Ishikawa (cell line): ENCODE measurements around the gene PIWIL4.

Experiments used
- CEBPB ChIP-seq: IDR thresholded peaks from 2 replicates; pipeline ENCODE4 v1.6.1; 2012
- CREB1 ChIP-seq: IDR thresholded peaks from 2 replicates; pipeline ENCODE4 v1.6.1; 2012; ENCODE audit warnings: low read depth
- EGR1 ChIP-seq: IDR thresholded peaks from 2 replicates; pipeline ENCODE4 v1.6.1; 2012
- RAD21 ChIP-seq: IDR thresholded peaks from 2 replicates; pipeline ENCODE4 v1.6.1; 2012; ENCODE audit warnings: low read depth
- TF ChIP-seq, protein P1 (sequence below): IDR thresholded peaks from 2 replicates; pipeline ENCODE4 v1.6.1; 2012
- TF ChIP-seq, protein P2 (sequence below): IDR thresholded peaks from 2 replicates; pipeline ENCODE4 v1.6.1; 2012; ENCODE audit warnings: low read depth, mild to moderate bottlenecking

DNA sequence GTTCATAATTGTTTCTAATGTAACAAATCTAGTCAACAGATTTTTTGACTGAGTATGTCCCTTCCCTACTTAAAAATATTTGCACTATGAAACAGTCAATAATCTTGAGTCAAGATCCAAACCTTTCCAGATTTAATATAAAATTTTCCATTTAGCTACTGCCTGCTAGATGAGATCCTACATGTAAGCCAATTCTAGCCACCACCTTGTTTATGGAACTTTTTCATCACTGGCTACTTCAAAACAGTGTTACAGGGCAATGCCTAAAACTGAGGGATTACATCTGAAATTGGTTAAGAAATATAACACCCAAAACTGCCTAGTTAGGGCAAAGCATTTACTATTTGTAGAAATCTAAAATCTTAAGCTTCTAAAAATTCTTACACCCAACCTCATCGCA, 34.0 kb upstream of the PIWIL4 start:
- no peak for TF ChIP-seq RAD21
- TF ChIP-seq CREB1, result no peak
- TF ChIP-seq, protein P1, sequence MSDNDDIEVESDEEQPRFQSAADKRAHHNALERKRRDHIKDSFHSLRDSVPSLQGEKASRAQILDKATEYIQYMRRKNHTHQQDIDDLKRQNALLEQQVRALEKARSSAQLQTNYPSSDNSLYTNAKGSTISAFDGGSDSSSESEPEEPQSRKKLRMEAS, result no peak
- TF ChIP-seq, protein P2, sequence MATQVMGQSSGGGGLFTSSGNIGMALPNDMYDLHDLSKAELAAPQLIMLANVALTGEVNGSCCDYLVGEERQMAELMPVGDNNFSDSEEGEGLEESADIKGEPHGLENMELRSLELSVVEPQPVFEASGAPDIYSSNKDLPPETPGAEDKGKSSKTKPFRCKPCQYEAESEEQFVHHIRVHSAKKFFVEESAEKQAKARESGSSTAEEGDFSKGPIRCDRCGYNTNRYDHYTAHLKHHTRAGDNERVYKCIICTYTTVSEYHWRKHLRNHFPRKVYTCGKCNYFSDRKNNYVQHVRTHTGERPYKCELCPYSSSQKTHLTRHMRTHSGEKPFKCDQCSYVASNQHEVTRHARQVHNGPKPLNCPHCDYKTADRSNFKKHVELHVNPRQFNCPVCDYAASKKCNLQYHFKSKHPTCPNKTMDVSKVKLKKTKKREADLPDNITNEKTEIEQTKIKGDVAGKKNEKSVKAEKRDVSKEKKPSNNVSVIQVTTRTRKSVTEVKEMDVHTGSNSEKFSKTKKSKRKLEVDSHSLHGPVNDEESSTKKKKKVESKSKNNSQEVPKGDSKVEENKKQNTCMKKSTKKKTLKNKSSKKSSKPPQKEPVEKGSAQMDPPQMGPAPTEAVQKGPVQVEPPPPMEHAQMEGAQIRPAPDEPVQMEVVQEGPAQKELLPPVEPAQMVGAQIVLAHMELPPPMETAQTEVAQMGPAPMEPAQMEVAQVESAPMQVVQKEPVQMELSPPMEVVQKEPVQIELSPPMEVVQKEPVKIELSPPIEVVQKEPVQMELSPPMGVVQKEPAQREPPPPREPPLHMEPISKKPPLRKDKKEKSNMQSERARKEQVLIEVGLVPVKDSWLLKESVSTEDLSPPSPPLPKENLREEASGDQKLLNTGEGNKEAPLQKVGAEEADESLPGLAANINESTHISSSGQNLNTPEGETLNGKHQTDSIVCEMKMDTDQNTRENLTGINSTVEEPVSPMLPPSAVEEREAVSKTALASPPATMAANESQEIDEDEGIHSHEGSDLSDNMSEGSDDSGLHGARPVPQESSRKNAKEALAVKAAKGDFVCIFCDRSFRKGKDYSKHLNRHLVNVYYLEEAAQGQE, result no peak
- TF ChIP-seq EGR1, result no peak
- TF ChIP-seq CEBPB, result no peak
